NCI-H1694 (cell line): ENCODE data around the gene TSHZ2.
"Not testable (repeated sequence)": the region's sequence is repeated elsewhere in the genome, so short reads cannot be mapped to it uniquely, and the experiment has no call there.

ENCODE experiments used
- DNase-seq: peaks from one replicate; lab custom pipeline; 2025; lab: John Stamatoyannopoulos, UW

The TSHZ2 gene

GRCh38 chr20:53345536-53346334 lies 373.6 kb downstream of the TSHZ2 start:
- no peak for DNase-seq

GRCh38 chr20:53346335-53346648 lies 374.1 kb downstream of the TSHZ2 start:
- no peak for DNase-seq

GRCh38 chr20:53349730-53350129 lies 377.6 kb downstream of the TSHZ2 start:
- DNase-seq, result no peak

- DNase-seq, result no peak
Observed at GRCh38 chr20:53352727-53353440, 380.7 kb downstream of the TSHZ2 start.

GRCh38 chr20:53354314-53354713 lies 382.2 kb downstream of the TSHZ2 start:
- DNase-seq, result no peak

GRCh38 chr20:53355790-53356189 lies 383.6 kb downstream of the TSHZ2 start:
- no peak for DNase-seq

- DNase-seq, result no peak
Observed at GRCh38 chr20:53359425-53359824, 387.3 kb downstream of the TSHZ2 start.

- no peak for DNase-seq
Observed at GRCh38 chr20:53360852-53361251, 388.7 kb downstream of the TSHZ2 start.

GRCh38 chr20:53362736-53363135 lies 390.6 kb downstream of the TSHZ2 start:
- DNase-seq, result no peak

GRCh38 chr20:53364646-53365045 lies 392.5 kb downstream of the TSHZ2 start:
- DNase-seq, result no peak

GRCh38 chr20:53365076-53365475 lies 392.9 kb downstream of the TSHZ2 start:
- no peak for DNase-seq

GRCh38 chr20:53365539-53366075 lies 393.4 kb downstream of the TSHZ2 start:
- DNase-seq, result no peak

GRCh38 chr20:53366928-53367327 lies 394.8 kb downstream of the TSHZ2 start:
- not testable (repeated sequence) for DNase-seq

GRCh38 chr20:53369871-53370270 lies 397.7 kb downstream of the TSHZ2 start:
- DNase-seq, result no peak

- DNase-seq, result no peak
Observed at GRCh38 chr20:53370345-53370961, 398.3 kb downstream of the TSHZ2 start.

GRCh38 chr20:53371216-53371615 lies 399.1 kb downstream of the TSHZ2 start:
- DNase-seq, result no peak

GRCh38 chr20:53376021-53376420 lies 403.9 kb downstream of the TSHZ2 start:
- no peak for DNase-seq

GRCh38 chr20:53379014-53379832 lies 407.1 kb downstream of the TSHZ2 start:
- DNase-seq, result no peak

- DNase-seq, result no peak
Observed at GRCh38 chr20:53379833-53380120, 407.6 kb downstream of the TSHZ2 start.

GRCh38 chr20:53381568-53382262 lies 409.6 kb downstream of the TSHZ2 start:
- DNase-seq, result no peak

GRCh38 chr20:53382263-53382844 lies 410.2 kb downstream of the TSHZ2 start:
- no peak for DNase-seq
